ENCODE measurements around the gene HELZ. TPM values are rescaled to one million over a fixed set of nuclear protein-coding genes. Genes with fewer than 3 reads are reported as not detected.

HELZ gene
- total RNA-seq, 1 experiment from 2014 or later: 31.3 TPM

- no peaks in the 10 kb centered on the region for H4K20me1 ChIP-seq (ENCODE audit: low read length)
- CTCF ChIA-PET: no interaction called here
- no peak overlapping the region for H3K4me3 ChIP-seq (ENCODE audit: low read length)
- H3F3A ChIP-seq (ENCODE audit: low read length, unreplicated experiment): no peaks in the 10 kb centered on the region
- no TSS peak for BruUV-seq (replicated peaks)
- H3K79me2 ChIP-seq (ENCODE audit: low read length): no peaks in the 10 kb centered on the region
- no peaks in the 10 kb centered on the region for H3K4me1 ChIP-seq (ENCODE audit: insufficient read depth, low read length)
- H3K9me3 ChIP-seq (ENCODE audit: low read length): no peaks in the 10 kb centered on the region
- no peak overlapping the region for H3K9ac ChIP-seq (ENCODE audit: low read length)
- no peak overlapping the region for H3K4me2 ChIP-seq (ENCODE audit: low read length)
- no peak overlapping the region for H3K27ac ChIP-seq (ENCODE audit: low read length)
- POLR2A ChIA-PET (ENCODE audit: unreplicated experiment): no interaction called here
- H3K36me3 ChIP-seq (ENCODE audit: low read depth, low read length): peaks cover 28% of the 10 kb centered on the region; the same call in 1 of the 2 replicates
- no peak for ATAC-seq
- TF ChIP-seq CTCF (conservative IDR thresholded peaks at IDR 0.05; ENCODE audit: low read depth, low read length) (no peak), EZH2 (IDR thresholded peaks at IDR 0.05; ENCODE audit: low read length, unreplicated experiment) (no peak), EZH2phosphoT487 (IDR thresholded peaks at IDR 0.05; ENCODE audit: borderline replicate concordance, low read length) (no peak)
- H3K27me3 ChIP-seq (ENCODE audit: low read length): no peaks in the 10 kb centered on the region
- intact Hi-C loops (cut with micrococcal nuclease): no loop called here
- no peaks in the 10 kb centered on the region for H3K9me2 ChIP-seq (replicated peaks; ENCODE audit: low read length)
- DNase-seq: no peak
- H2AFZ ChIP-seq (ENCODE audit: low read length): no peak overlapping the region
These were observed 48.6 kb downstream of the HELZ start for GRCh38 chr17:67196422-67196821.

GRCh38 chr17:67194134-67194533 is 50.9 kb downstream of the HELZ start:
- no peaks in the 10 kb centered on the region for H3K4me1 ChIP-seq (ENCODE audit: insufficient read depth, low read length)
- ChIA-PET CTCF (no interaction called here), POLR2A (ENCODE audit: unreplicated experiment) (interaction anchor here (0.6 kb wide), 1 partner anchor 139 kb away, joined by 5 read pairs; no protein-coding TSS in a partner anchor)
- TF ChIP-seq CTCF (conservative IDR thresholded peaks at IDR 0.05; ENCODE audit: low read depth, low read length) (no peak), EZH2 (IDR thresholded peaks at IDR 0.05; ENCODE audit: low read length, unreplicated experiment) (no peak), EZH2phosphoT487 (IDR thresholded peaks at IDR 0.05; ENCODE audit: borderline replicate concordance, low read length) (no peak)
- H3K27ac ChIP-seq (ENCODE audit: low read length): no peak overlapping the region
- DNase-seq (no peak), ATAC-seq (no peak)
- no peak overlapping the region for H3K4me3 ChIP-seq (ENCODE audit: low read length)
- no peaks in the 10 kb centered on the region for H3K9me2 ChIP-seq (replicated peaks; ENCODE audit: low read length)
- no peaks in the 10 kb centered on the region for H3K27me3 ChIP-seq (ENCODE audit: low read length)
- intact Hi-C loops (cut with micrococcal nuclease): no loop called here
- H4K20me1 ChIP-seq (ENCODE audit: low read length): no peaks in the 10 kb centered on the region
- no peak overlapping the region for H3K9ac ChIP-seq (ENCODE audit: low read length)
- H3K36me3 ChIP-seq (ENCODE audit: low read depth, low read length): peaks cover 11% of the 10 kb centered on the region; the same call in 1 of the 2 replicates
- H3F3A ChIP-seq (ENCODE audit: low read length, unreplicated experiment): no peaks in the 10 kb centered on the region
- H3K79me2 ChIP-seq (ENCODE audit: low read length): no peaks in the 10 kb centered on the region
- no peak overlapping the region for H2AFZ ChIP-seq (ENCODE audit: low read length)
- BruUV-seq (replicated peaks): no TSS peak
- H3K9me3 ChIP-seq (ENCODE audit: low read length): no peaks in the 10 kb centered on the region
- no peak overlapping the region for H3K4me2 ChIP-seq (ENCODE audit: low read length)

GRCh38 chr17:67187927-67188326 is 57.1 kb downstream of the HELZ start:
- Histone ChIP-seq H4K20me1 (ENCODE audit: low read length) (no peaks in the 10 kb centered on the region), H3K9ac (ENCODE audit: low read length) (no peak overlapping the region), H3F3A (ENCODE audit: low read length, unreplicated experiment) (no peaks in the 10 kb centered on the region), H3K27me3 (ENCODE audit: low read length) (no peaks in the 10 kb centered on the region), H3K9me3 (ENCODE audit: low read length) (no peaks in the 10 kb centered on the region), H3K27ac (ENCODE audit: low read length) (no peak overlapping the region), H3K4me2 (ENCODE audit: low read length) (no peak overlapping the region), H3K4me1 (ENCODE audit: insufficient read depth, low read length) (no peaks in the 10 kb centered on the region), H3K9me2 (replicated peaks; ENCODE audit: low read length) (no peaks in the 10 kb centered on the region), H3K79me2 (ENCODE audit: low read length) (no peaks in the 10 kb centered on the region), H2AFZ (ENCODE audit: low read length) (no peak overlapping the region), H3K4me3 (ENCODE audit: low read length) (no peak overlapping the region), H3K36me3 (ENCODE audit: low read depth, low read length) (peaks cover 9% of the 10 kb centered on the region; the same call in 1 of the 2 replicates)
- intact Hi-C loops (cut with micrococcal nuclease): no loop called here
- ATAC-seq: no peak
- DNase-seq: no peak
- no peak for TF ChIP-seq EZH2 (IDR thresholded peaks at IDR 0.05; ENCODE audit: low read length, unreplicated experiment)
- no peak for TF ChIP-seq EZH2phosphoT487 (IDR thresholded peaks at IDR 0.05; ENCODE audit: borderline replicate concordance, low read length)
- TF ChIP-seq CTCF (conservative IDR thresholded peaks at IDR 0.05; ENCODE audit: low read depth, low read length): no peak
- ChIA-PET CTCF (no interaction called here), POLR2A (ENCODE audit: unreplicated experiment) (no interaction called here)
- no TSS peak for BruUV-seq (replicated peaks)

Measured in PC-3 (cell line).